ENCODE measurements around the gene PPP1R36.
A peak's percentile ranks its signal among the peaks of the same experiment; 100 is the strongest.

Gene PPP1R36, protein sequence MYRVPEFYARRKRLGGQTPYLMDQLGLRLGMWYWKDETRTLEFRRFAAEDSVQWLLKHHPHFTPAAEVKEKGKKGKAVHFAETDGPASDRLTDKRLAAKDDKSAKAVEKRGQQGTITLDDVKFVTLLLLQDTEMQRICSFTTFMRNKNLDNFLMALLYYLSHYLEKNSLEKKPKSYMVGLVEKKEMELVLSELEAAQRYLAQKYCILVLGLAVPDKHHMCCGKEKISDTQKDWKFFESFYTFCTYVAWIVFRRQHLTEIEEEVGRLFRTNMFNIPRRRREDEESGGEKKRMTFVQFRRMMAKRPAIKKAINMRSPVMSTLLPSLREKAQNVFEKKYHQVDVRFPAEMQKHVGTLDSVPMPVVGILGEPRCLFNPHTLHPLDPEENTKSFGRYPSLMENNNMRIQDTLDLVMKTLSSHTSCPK

DNA sequence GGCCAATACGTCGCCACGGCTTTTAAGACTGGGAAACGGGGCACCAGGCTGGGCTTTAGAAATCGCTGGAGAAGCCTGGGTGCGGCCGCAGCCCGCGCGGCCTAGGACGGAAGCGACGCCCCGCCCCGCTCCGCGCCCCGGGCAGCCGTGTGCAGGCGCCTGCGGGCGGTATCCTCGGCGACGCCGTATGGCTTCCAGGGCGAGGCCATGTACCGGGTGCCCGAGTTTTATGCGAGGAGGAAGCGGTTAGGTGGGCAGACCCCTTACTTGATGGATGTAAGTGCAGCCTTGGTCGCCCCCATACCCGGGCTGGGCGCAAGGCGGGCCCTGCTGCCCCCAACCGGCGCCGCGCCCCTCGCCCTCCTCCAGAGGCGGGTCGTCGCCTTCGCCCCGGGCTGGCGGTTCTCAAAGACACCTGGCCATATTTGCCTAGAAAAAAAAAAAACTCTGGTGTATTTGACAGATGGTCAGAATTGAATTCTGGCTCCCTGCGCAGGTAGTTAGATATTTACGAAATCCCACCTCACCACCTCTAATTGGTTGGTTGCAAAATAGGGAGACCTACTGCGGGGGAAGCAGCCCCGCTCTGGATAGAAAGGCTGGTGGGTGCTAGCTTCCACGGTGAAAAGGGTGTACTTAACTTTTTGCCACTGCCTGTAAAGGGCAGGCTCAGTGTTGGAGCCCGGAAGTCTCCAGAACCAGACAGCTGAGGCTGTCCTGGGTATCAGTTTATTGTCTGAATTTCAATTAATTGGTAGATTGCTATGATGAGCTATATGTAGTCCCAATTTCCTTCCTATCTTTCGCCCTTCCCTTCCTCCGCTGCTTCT lies at the start of gene PPP1R36:
Gene PPP1R36 (plus strand): TSS at position 171 of the 830 bp plus-strand sequence. CDS start 37 bp downstream, at position 208.
- H3K27ac ChIP-seq: no peak within 1 kb of the TSS
- H3K4me3 ChIP-seq (ENCODE audit: low read depth, low read length): no peak within 1 kb of the TSS
- H3K36me3 ChIP-seq: no peaks in the 10 kb centered on the region
- H3K9me3 ChIP-seq (ENCODE audit: severe bottlenecking): no peaks in the 10 kb centered on the region
- H3K27me3 ChIP-seq (ENCODE audit: insufficient read depth, low read depth, severe bottlenecking): no peaks in the 10 kb centered on the region
- TF ChIP-seq CTCF (IDR thresholded peaks at IDR 0.05; ENCODE audit: low read depth, low read length): no peak
- no peak for DNase-seq

- Histone ChIP-seq H3K4me3 (ENCODE audit: low read depth, low read length) (no peak overlapping the region), H3K27ac (no peak overlapping the region), H3K9me3 (ENCODE audit: severe bottlenecking) (no peaks in the 10 kb centered on the region), H3K36me3 (peaks cover 8% of the 10 kb centered on the region), H3K27me3 (ENCODE audit: insufficient read depth, low read depth, severe bottlenecking) (no peaks in the 10 kb centered on the region)
- DNase-seq: no peak
- no peak for TF ChIP-seq CTCF (IDR thresholded peaks at IDR 0.05; ENCODE audit: low read depth, low read length)
Measured at GRCh38 chr14:64500088-64500487, 49.7 kb upstream of the PPP1R36 start.

DNA sequence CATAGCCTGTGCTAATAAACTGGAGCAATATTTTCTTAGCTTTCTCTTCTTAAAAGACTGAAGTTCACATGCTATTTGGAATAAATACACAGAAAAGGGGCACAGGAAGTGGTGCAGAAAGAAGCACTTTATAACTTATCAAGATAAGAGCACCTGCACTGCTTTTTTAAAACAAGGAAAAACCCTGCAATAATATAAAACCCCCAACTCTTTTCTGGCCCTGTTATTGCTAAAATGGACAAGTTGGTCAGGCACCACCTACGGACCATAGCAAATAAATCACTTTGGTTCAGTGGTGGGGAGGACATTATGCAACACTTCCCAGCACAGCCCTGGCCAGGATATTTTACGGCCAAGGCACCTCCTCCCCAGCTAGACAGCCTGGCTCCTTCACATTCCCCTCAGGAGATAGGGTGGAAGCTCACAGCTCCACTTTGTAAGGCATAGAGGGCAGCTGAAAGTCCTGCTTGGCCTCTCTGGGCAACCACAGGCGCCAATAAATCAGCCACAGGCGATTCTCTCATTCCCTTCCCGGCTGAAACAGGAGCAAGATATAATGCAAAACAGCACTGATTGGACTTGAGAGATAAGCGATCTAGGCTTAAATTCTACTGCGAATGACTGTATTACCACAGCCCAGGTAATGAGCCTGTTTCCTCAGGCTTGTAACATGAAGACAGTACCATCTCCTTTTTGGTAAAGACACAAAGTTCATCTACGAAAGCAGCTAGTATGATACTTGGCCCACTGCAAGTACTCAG lies 48.2 kb upstream of the PPP1R36 start:
- H3K27ac ChIP-seq: no peak overlapping the region
- H3K36me3 ChIP-seq: peaks cover 8% of the 10 kb centered on the region
- H3K9me3 ChIP-seq (ENCODE audit: severe bottlenecking): no peaks in the 10 kb centered on the region
- TF ChIP-seq CTCF (IDR thresholded peaks at IDR 0.05; ENCODE audit: low read depth, low read length): no peak
- DNase-seq: peak; percentile 12
- H3K4me3 ChIP-seq (ENCODE audit: low read depth, low read length): no peak overlapping the region; the same call in 1 of the 2 replicates
- H3K27me3 ChIP-seq (ENCODE audit: insufficient read depth, low read depth, severe bottlenecking): no peaks in the 10 kb centered on the region

DNA sequence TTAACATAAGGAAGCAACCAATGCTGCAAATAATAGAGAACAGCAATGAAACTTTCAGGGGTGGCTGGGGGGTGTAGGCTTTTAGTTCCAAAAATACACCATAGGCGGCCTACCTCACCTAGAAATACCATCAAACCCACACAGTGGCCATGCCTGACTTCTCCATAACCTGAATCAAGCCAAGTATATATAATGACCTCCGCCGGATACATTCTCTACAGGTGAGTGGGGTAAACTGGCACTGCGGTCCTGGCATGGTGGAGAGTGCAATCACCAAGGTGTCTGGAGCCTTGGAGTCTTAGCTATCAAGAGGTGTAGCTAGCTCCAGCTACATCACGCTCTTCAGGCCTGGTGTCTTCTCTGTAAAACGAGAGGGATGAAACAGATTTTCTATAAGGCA lies 47.3 kb upstream of the PPP1R36 start:
- Histone ChIP-seq H3K27ac (peak overlapping the region; percentile 99), H3K4me3 (ENCODE audit: low read depth, low read length) (peak overlapping the region; percentile 89), H3K27me3 (ENCODE audit: insufficient read depth, low read depth, severe bottlenecking) (no peaks in the 10 kb centered on the region), H3K9me3 (ENCODE audit: severe bottlenecking) (no peaks in the 10 kb centered on the region), H3K36me3 (peaks cover 8% of the 10 kb centered on the region)
- DNase-seq: no peak
- no peak for TF ChIP-seq CTCF (IDR thresholded peaks at IDR 0.05; ENCODE audit: low read depth, low read length)

DNA sequence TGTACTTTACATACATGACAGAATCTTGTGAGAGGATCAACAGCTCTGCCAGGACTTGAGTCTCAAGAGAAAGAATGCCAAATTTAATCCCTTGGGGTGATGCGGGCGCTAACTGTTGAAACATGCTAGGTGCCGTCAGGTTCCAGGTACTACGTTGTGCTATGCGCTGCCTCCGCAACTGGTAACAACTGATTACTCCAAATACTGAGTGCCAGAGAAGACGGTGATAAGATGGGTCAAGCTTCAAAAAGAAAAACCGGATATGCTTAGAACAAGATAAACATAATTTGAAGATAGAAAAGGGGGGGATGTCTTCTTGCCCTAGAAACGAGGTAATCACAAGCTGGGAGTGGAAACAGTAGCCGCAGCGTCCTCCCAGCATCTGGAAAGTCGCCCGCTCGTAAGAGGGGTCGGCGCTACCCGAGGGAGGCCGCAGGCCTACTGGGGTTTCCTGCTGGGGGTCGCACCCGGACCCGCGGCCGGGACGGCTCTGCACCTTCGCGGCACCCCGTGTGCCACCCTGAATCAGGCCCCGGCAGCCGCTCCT lies 46.8 kb upstream of the PPP1R36 start:
- Histone ChIP-seq H3K9me3 (ENCODE audit: severe bottlenecking) (no peaks in the 10 kb centered on the region), H3K36me3 (peaks cover 8% of the 10 kb centered on the region), H3K27me3 (ENCODE audit: insufficient read depth, low read depth, severe bottlenecking) (no peaks in the 10 kb centered on the region), H3K27ac (peak overlapping the region; percentile 99), H3K4me3 (ENCODE audit: low read depth, low read length) (peak overlapping the region; percentile 89)
- DNase-seq: peak; percentile 12
- no peak for TF ChIP-seq CTCF (IDR thresholded peaks at IDR 0.05; ENCODE audit: low read depth, low read length)
